HG02759 (cell line): ENCODE data around the gene NFATC3.

ENCODE experiments used
- ATAC-seq: cut with Tn5 transposase; IDR thresholded peaks from one replicate; pipeline ENCODE4 v1.9.1; 2021; ENCODE audit warnings: mild to moderate bottlenecking, moderate library complexity; ENCODE audit not compliant: unreplicated experiment

The NFATC3 gene

DNA sequence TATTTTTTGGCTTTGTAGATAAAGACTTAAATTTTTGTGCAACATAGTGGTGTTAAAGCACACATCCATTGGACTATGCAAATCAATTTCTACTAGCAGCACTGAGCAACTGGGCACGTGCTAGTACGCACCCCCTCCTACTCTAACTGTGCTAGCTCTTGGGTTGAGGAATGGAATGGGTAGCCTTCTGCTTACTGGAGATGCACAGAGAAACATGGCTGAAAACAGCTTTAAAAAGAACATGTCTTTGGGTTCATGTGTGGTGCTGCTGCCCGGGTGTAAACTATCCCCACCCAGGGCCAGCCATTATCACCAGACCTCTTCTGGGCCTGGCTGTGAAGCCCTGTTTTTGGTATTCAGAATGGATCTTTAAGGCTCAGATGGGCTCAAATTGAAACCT, 143.5 kb downstream of the NFATC3 start:
- ATAC-seq, result no peak

DNA sequence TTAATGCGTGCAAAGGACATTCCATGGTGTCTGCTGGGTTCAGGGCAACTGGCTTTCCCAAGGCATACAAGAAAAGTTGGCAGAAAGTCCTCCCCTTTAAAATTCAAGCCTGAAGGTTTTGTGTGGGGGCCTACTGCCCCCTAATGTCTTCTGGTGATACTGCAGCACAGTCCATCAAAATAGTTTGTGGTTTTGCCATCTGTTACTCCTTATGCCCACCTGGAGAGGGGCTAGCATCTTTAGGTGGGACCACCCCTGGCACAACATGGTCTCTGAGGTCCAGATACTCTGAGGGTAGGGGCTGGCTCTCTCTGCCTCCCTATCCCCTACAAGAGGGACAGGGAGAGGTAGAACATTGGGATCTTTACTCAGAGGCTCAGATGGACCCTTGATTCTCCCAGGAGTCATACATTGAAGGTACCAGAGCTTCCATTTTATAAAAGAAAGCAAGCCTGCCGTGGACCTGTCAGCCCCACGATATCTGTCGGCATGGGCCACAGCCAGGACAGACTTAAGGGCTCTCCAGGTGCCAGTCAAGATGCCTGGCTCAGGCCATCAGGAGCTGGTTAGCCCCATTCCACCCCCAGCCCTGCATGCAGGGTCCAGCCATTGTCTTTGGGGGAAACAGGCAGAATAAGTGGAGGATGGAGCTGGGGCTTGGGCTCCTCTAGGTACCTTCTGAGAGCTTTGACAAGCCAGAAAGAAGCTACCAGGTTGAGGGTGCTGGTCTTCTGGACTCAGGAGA, 144.4 kb downstream of the NFATC3 start:
- ATAC-seq, result no peak

DNA sequence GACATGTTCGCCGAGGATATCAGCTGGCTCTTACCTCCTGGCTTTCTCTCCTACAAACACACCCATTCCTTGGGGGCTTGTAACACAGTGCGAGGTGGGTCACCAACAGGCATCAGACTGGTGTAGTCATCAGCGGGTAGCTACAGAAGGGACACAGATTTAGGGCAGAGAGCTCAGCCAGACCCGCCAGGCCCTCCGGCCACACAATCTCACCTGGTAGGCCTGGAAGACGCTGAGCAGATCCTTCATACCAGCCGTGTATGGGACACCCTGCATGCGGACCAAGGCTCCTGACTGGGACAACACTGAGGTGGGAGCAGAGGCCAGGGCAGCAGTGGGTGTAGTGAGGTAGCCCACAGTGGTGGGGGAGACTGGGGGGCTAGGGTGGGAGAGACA, 145.0 kb downstream of the NFATC3 start:
- no peak for ATAC-seq

DNA sequence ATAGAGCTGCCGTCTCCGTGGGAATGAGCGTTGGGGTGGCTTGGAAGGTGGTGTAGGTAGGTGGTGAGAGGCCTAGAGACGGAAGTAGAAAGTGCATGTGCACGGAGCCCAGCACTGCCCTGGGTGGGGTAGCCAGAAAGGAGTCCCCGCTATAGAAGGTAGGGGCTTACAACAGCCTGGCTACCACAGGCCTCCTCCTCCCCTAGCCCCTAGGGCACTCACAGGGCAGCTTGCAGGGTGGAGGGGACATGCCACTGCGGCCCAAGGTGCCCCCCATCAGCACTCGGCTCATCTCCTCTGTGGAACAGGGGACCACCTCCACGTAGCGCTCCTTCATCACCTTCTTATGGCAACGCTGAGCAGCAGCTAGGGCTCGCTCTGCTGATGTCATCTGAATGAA, 145.8 kb downstream of the NFATC3 start:
- ATAC-seq, result no peak

DNA sequence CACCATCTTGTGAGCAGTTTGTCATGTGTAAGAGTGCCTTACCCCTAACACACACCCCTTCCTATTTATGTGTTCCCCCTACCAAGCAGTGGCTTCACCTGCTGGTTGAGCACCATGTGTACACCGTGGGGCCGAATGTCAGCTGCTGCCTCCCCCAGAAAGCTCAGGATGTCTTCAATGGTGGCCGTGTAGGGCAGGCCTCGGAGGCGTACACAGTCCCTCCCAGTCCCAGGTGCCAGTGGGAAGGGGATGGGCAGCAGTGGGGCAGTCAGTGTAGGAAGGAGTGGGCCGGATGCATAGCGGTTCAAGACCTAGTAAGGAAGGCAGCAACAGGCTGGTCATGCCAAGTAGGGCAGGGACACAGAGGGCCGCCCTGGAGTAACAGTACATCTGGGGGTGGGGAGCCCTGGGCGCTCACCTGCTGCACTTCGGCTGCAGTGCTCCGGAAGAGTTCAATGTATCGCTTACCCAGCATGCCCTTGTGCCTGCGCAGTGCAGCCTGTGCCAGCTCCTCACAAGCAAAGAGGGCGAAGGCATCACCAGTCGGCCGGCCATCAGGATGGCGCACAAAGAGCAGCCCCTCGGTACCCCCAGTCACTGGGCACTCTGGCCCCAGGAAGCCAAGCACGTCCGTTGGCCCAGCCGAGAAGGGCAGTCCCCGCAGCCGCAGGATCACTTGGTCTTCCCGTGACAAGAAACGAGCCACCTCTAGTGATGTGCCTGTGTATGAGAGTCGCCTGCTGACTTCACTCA, 146.4 kb downstream of the NFATC3 start:
- ATAC-seq, result no peak

DNA sequence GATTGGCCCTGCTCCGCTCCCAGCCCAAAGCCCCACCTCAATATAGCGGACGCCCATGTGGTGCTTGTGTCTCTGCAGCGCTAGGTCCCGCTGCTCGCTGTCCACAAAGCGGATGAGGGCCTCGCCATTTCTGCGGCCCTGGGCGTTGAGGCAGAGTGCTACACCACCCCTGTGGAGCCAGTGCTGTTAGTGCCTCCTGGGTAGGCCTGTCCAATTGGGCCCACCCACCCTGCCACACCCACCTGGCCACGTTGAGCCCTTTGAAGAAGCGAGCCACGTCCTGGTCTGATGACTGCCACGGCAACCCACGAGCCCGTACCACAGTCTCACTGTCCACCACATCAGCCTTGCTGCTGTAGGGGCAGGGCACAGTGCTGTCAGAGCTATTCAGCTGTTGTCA, 147.2 kb downstream of the NFATC3 start:
- ATAC-seq, result no peak

DNA sequence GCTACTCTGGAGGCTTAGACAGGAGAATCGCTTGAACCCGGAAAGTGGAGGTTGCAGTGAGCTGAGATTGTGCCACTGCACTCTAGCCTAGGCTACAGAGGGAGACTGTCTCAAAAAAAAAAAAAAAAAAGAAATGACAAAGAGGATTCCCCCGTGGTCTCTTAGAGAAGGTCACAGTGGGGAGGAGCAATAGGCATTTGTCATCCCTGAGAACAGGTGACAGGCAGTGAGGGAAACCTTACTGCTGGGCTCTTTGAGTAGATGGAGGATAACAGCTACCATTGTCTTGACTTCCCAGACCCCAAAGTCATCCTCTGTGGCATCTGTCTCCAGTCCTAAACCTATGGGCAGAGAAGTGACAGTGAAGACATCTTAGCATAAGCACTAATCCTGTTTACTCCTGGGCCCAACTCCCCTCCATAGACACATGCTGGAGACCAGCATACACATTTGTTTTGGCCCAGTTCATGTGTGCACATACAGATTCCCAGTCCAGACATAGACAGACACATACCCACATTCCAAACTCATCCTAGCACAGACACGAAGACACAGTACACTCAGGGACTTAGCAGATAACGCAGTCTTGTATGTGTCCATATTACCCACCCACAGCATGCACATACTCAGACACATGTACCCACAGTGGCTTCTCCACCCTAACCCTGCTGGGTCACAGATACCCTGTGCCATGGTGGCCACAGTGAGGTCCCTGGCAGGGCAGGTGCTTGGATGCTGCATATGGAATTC, 148.1 kb downstream of the NFATC3 start:
- no peak for ATAC-seq

DNA sequence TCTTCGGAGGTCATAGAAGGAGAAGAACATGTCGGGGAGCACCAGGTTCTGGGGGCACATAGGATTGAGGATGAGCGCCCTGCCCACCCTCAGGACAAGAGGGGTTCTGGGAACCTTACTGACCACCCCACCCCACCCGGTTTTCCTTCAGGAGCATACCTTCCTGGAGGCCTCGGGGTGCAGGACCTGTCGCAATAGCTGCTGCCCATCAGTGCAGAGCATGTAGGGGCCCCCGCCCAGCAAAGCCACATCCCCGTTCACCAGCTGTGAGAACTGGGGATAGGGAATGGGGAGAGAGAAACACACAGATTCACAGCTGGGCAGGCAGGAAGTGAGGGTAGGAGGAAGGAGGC, 148.6 kb downstream of the NFATC3 start:
- no peak for ATAC-seq

DNA sequence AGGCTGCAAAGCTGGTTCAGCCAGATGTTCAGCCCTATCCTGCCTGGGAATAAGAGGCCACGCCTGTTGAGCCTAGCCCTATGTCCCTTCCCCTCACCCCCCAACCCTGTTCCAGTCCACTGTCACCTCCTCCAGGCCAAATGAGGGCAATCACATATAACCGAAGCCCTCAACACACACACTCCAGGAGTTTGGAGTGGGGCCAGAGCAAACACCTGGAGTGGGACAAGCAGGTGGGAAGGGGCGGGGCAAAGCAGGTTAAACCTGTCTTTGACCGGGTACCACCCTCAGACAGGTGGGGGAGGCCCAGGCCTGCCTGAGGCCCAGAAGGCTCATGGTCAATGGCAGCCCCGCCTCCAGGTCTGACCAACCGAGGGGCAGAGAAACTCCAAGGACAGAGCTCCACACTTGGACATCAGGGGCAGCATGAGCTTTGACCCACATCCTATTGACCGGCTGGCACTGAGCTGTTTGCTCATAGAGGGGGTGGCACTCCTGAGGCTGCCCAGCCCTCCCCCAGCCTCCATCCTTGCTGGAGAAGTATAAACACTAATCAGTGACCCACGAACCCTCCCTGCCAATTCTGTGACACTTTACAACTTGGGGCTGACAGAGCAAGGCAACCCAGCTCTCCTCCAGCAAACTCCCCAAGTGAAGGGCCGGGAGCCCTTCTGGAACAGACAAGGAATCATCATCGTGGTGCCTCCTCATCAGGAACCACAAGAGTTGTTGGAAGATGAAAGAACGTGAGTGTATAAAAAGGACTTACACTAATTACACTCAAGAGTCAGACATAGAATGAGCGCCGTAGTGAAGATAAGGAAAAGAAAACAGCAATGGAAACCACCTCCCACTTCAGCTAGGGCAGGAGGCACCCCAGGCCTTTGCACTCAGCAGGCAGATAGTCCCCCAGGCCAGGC, 149.3 kb downstream of the NFATC3 start:
- ATAC-seq, result no peak

DNA sequence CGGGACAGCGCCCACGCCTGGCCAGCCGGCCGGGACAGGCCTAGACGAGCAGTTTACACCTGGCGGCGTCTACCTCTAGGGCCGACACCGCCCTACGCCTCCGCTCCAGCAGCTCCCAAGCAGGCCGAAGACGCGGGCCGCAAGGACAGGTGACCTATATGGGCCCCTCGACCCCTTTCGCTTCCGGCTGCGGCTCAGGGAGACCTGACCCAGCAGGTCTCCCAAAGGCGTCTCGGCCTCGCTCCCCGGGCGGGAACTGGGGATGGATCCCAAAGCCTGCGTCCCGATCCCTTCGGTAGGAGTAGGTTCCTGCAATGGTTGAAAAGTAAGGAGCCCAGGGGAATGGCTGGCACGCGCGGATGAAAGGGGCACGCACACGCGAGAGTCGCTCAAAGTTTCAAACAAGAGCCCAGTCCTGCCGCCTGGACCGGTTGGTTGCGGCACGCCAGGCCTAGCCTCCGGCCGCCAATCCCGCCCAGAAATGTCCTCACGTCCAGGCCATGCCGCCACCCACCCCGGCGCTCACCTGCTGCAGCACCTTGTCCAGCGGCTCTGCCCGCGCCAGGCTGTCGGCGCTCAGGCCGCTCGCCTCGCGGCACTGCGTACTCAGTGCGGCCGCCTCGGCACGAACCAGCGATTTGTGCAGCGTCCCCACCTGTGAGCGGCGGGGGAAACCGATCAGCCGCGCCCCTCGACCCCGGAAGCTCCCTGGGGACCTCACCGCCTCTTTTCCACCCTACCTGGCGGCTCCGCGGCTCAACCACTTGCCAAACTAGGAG, 150.1 kb downstream of the NFATC3 start:
- ATAC-seq, result no peak

DNA sequence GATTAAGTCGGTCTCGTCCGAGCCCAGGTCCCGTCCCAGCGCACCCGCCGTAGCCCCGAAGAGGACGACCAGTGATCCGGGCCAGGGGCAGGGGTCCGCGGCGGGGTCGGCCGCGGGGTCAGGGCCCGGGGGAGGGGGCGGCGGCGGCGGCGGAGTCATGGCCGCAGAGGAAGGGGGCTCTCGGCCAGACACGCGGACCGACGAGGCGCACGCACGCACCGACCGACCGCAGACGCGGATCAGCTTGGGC, 150.6 kb downstream of the NFATC3 start, which contains the start of gene ESRP2:
ESRP2 (minus strand) TSS at position 241 of the 250 bp plus-strand sequence; CDS start at position 159, 82 bp downstream.
- ATAC-seq, result no peak

DNA sequence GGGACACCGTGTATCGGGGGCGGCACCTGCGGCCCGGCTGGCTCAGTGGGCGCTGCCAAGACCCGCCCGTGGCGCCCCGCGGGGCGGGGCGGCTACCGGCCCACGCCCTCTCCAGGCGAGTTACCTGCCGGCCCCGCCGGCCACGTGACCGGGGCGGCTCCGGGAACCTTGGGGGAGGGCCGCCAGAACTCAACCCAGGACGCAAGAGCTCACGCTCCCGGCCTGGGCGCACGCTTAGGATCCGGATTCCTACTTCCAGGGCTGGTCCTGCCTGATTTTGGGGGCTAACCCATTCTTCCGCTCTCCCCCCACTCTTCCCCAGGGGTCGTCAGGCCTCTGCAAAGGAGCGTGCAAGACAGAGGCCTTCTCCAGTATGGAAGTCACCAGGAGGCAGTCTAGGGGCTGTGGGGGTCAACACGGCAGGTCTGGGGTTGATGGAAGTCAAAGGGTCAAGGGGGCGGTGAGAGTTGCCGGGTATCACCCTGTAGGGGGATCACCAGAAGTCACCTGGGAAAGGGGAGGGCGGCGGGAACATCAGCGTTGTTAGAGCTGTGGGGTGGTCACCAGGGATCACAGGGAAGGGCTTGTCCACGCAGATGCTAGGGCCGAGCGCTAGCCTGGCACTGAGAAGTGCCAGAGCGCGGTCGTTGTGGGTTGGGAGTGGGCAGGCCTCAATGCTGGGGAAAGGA, 151.1 kb downstream of the NFATC3 start:
- ATAC-seq, result no peak

DNA sequence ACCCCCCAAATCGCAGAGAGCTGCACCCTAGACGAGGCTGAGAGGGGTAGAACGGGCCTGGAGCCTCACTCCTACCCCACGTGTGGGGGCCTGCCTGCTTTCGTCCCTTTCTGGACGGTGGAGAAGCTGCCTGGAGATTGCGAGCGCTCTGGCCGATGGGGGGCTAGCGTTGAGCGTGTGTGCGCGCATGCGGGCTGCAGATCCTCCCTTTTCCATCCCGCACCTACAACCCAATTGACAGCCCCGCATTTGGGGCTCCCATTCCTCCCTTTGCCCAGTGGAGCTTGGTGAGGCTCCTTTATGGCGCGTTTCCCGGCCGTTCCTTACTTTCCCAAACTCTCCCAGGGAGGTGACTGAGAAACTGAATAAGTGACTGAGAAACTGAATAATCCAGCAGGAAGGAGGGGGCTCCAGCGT, 151.7 kb downstream of the NFATC3 start:
- ATAC-seq, result no peak

DNA sequence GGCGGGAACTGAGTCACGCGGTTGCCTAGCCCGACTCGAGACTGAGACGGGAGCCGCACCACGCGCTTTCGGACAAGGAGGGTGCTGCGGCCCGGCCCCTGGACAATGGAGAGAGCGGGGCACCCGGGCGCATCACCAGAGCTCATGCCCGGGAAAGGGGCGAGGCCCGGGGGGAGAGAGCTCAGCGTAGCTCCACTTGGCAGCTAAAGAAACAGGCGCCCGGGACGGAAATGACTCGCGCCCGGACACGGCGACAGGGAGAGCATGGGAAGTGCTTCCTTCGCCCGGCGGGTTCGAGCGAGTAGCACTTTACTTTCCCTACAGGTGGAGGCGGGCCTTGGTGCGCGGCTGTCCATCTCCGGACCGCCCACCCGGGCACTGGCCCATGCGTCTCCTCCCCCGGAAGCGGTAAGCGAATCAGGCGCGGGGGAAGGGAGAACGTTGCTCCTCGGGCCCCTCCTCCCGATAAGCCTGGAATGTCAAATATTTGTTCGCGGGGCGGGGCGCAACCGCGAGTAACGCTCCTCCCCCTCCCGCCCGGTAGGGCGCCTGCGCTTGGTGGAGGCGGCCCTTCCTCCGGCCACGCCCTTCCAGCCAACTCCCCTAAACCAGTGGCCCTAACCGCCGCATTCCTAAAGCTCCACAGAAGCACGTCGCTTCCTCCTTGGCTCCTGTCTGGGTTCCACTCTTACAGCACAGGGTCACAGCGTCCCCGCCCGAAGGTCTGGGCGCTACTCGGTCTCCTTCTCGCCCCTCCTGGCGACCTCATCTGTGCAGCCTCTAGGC, 152.3 kb downstream of the NFATC3 start:
- ATAC-seq, result peak; percentile 84

DNA sequence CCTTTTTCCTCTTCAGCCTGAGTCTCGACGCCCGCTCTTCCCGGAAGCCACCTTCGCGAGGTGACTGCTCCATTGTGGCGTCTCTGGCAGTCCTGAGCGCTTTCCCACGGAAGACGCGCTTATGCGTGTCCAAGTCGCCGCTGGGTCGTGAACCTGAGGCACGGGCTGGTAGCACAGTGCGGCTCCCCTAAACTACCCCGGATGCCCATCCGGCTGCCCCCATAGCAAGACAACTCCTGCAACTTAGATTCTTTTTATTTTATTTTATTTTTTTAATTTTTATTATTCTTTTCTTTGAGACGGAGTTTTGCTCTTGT, 152.8 kb downstream of the NFATC3 start:
- no peak for ATAC-seq

DNA sequence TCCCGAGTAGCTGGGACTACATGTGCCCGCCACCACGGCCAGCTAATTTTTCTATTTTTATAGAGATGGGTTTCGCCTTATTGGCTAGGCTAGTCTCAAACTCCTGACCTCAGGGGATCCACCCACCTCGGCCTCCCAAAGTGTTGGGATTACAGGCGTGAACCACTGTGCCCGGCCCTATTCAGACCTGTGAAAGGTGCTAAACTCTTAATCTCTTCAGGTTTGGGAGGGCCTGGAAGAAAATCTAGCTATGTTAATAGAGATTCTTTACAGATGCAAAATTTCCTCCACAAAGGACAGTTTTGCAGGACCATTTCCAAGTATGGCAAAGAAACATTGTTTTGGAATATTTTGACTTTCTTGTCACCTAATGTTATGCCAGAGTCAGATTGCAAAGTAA, 156.9 kb downstream of the NFATC3 start:
- no peak for ATAC-seq

DNA sequence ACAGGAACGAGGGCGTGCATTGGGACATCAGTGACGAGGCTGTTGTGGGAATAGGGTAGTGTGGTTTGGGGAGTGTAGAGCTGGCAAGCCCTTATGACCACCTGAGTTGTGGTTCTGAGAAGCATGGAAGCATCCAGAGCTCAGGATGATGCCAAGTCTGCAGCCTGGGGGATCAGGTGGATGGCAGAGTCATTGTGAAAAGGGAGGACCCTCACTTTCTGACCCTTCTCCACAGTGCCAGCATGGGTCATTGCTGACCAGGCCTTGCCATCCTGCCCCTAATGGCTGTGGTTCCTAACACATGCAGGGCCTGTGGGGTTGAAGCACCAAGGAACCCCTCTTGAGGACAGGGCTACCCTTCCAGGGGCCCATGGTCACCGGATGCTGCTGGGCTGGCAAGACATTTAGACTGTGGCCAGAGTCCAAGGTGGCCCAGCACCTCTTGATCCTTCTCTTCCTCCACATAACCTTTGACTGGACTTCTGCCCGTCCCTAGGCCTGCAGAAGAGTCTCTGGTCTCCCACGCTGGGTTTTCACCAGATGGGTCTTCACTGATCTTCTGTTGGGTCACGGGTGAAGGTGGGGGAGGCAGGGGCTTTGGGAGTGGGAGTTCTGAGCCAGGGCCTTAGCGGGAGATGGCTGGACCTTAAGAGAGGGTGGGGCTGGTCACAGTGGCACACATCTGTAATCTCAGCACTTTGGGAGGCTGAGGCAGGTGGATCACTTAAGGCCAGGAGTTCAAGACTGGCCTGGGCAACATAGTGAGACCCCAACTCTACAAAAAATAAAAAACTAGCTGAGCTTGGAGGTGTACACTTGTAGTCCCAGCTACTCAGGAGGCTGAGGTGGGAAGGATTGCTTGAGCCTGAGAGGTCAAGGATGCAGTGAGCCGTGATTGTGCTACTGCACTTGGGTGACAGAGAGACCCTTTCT, 158.0 kb downstream of the NFATC3 start:
- ATAC-seq, result no peak

DNA sequence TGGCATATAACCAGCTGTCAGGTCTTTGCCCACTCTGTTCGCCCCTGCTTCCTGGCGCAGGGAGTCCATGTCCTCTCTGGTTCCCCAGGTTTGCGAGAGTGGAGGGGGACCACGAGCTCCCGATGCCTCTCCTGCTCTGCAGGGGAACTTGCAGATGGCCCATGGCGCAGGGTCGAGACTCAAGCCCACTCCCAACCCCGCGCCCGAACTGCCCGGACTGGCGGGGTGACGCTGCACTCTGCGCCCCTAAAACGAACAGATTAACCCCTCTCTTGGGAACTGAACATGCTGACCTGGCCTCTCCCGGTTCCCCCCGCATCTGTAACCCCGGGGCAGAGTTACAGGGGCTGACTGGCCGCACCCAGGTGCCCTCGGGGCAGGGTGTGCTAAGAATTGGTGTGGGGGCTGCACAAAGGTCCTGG, 159.3 kb downstream of the NFATC3 start:
- ATAC-seq, result peak; percentile 3
